Measurements from ENCODE around the gene GLRA1. TPM values are rescaled to one million over a fixed set of nuclear protein-coding genes. Genes with fewer than 3 reads are reported as not detected.

Gene GLRA1
- total RNA-seq, 2 donors from 2014 or later = not detected

- H3K27me3 ChIP-seq (replicated peaks; ENCODE audit: insufficient read depth) = no peaks in the 10 kb centered on the region
- intact Hi-C loops (cut with DNase I) = no loop called here
- H3K36me3 ChIP-seq = no peaks in the 10 kb centered on the region
- no peak overlapping the region for H3K27ac ChIP-seq
- WGBS = 74% methylated on average over 5 of the region's 5 CpGs
- no peak for TF ChIP-seq CTCF (IDR thresholded peaks at IDR 0.05)
- no peak for TF ChIP-seq POLR2A (IDR thresholded peaks at IDR 0.05)
- TF ChIP-seq POLR2AphosphoS5 (IDR thresholded peaks at IDR 0.05) = no peak
- DNase-seq (ENCODE audit: low spot score) = no peak
- H3K4me3 ChIP-seq = no peak overlapping the region
- H3K9me3 ChIP-seq = no peaks in the 10 kb centered on the region
- H3K4me1 ChIP-seq (replicated peaks) = no peaks in the 10 kb centered on the region
Observed at GRCh38 chr5:151947931-151948608, 23.4 kb upstream of the GLRA1 start.

GRCh38 chr5:151937851-151938250, 13.2 kb upstream of the GLRA1 start:
- no peaks in the 10 kb centered on the region for H3K9me3 ChIP-seq

GRCh38 chr5:151935135-151935695, 10.6 kb upstream of the GLRA1 start:
- no peak for TF ChIP-seq CTCF (IDR thresholded peaks at IDR 0.05)
- TF ChIP-seq POLR2AphosphoS5 (IDR thresholded peaks at IDR 0.05) = no peak
- no peak for TF ChIP-seq POLR2A (IDR thresholded peaks at IDR 0.05)
- no peak overlapping the region for H3K4me3 ChIP-seq
- no peaks in the 10 kb centered on the region for H3K36me3 ChIP-seq
- DNase-seq (ENCODE audit: low spot score) = no peak
- no peaks in the 10 kb centered on the region for H3K9me3 ChIP-seq
- 53% methylated on average over 3 of the region's 3 CpGs for WGBS
- H3K27ac ChIP-seq = no peak overlapping the region
- H3K4me1 ChIP-seq (replicated peaks) = no peaks in the 10 kb centered on the region
- intact Hi-C loops (cut with DNase I) = no loop called here
- H3K27me3 ChIP-seq (replicated peaks; ENCODE audit: insufficient read depth) = no peaks in the 10 kb centered on the region

More at GRCh38 chr5:151937851-151938250, 13.2 kb upstream of the GLRA1 start:
- intact Hi-C loops (cut with DNase I) = no loop called here
- Histone ChIP-seq H3K27ac (no peak overlapping the region), H3K27me3 (replicated peaks; ENCODE audit: insufficient read depth) (no peaks in the 10 kb centered on the region), H3K4me3 (no peak overlapping the region), H3K4me1 (replicated peaks) (no peaks in the 10 kb centered on the region), H3K36me3 (no peaks in the 10 kb centered on the region)
- no peak for TF ChIP-seq CTCF (IDR thresholded peaks at IDR 0.05)
- TF ChIP-seq POLR2A (IDR thresholded peaks at IDR 0.05) = no peak
- TF ChIP-seq POLR2AphosphoS5 (IDR thresholded peaks at IDR 0.05) = no peak
- DNase-seq (ENCODE audit: low spot score) = no peak

GRCh38 chr5:151931260-151931659, 6.6 kb upstream of the GLRA1 start:
- H3K4me3 ChIP-seq = no peak overlapping the region
- H3K4me1 ChIP-seq (replicated peaks) = no peaks in the 10 kb centered on the region
- TF ChIP-seq POLR2AphosphoS5 (IDR thresholded peaks at IDR 0.05) = no peak
- no peak for TF ChIP-seq POLR2A (IDR thresholded peaks at IDR 0.05)
- no peak for TF ChIP-seq CTCF (IDR thresholded peaks at IDR 0.05)
- intact Hi-C loops (cut with DNase I) = no loop called here
- no peak for DNase-seq (ENCODE audit: low spot score)
- no peaks in the 10 kb centered on the region for H3K27me3 ChIP-seq (replicated peaks; ENCODE audit: insufficient read depth)
- 85% methylated on average over 2 of the region's 2 CpGs for WGBS
- H3K27ac ChIP-seq = no peak overlapping the region
- H3K36me3 ChIP-seq = no peaks in the 10 kb centered on the region
- H3K9me3 ChIP-seq = no peaks in the 10 kb centered on the region

- WGBS = 54% methylated on average over 3 of the region's 3 CpGs
- no peaks in the 10 kb centered on the region for H3K9me3 ChIP-seq
- no peaks in the 10 kb centered on the region for H3K36me3 ChIP-seq
- no peak overlapping the region for H3K27ac ChIP-seq
- intact Hi-C loops (cut with DNase I) = no loop called here
- H3K4me3 ChIP-seq = no peak overlapping the region
- no peaks in the 10 kb centered on the region for H3K4me1 ChIP-seq (replicated peaks)
- DNase-seq (ENCODE audit: low spot score) = no peak
- TF ChIP-seq CTCF (IDR thresholded peaks at IDR 0.05) (no peak), POLR2AphosphoS5 (IDR thresholded peaks at IDR 0.05) (no peak), POLR2A (IDR thresholded peaks at IDR 0.05) (no peak)
- peaks cover 3% of the 10 kb centered on the region for H3K27me3 ChIP-seq (replicated peaks; ENCODE audit: insufficient read depth)
Observed at GRCh38 chr5:151926188-151926587, 1.5 kb upstream of the GLRA1 start.

All from prostate gland (tissue), 2 donors.